Loucy (cell line): ENCODE measurements around the gene ZCCHC4.

ENCODE experiments used
- H2AFZ ChIP-seq: fragments of 200-600 bp; sonication (generic); 2 replicates; pipeline ENCODE4 v1.6.0; 2016; ENCODE audit warnings: antibody characterized with exemption, mild to moderate bottlenecking, low read length, moderate library complexity
- H3F3A ChIP-seq: fragments of 200-600 bp; 2 replicates; pipeline ENCODE4 v1.6.0; 2016; ENCODE audit warnings: antibody characterized with exemption, low read depth, mild to moderate bottlenecking
- H3K27me3 ChIP-seq: fragments of 200-600 bp; sonication (generic); 2 replicates; pipeline ENCODE4 v1.6.1; 2014; ENCODE audit warnings: low read length, mild to moderate bottlenecking; ENCODE audit not compliant: insufficient read depth, poor library complexity, severe bottlenecking
- H3K36me3 ChIP-seq: fragments of 200-600 bp; sonication (generic); 2 replicates; pipeline ENCODE4 v1.6.1; 2016; ENCODE audit warnings: low read length; ENCODE audit not compliant: insufficient read depth
- H3K4me1 ChIP-seq: fragments of 200-600 bp; sonication (generic); 2 replicates; pipeline ENCODE4 v1.5.1; 2014; ENCODE audit warnings: low read length, mild to moderate bottlenecking; ENCODE audit not compliant: insufficient read depth, poor library complexity, severe bottlenecking
- H3K4me2 ChIP-seq: fragments of 200-600 bp; sonication (generic); 2 replicates; pipeline ENCODE4 v1.6.0; 2014; ENCODE audit warnings: antibody characterized with exemption, low read length, low read depth, mild to moderate bottlenecking; ENCODE audit not compliant: poor library complexity, severe bottlenecking
- H3K4me3 ChIP-seq: fragments of 200-600 bp; sonication (generic); 2 replicates; pipeline ENCODE4 v1.5.1; 2014; ENCODE audit warnings: low read length, mild to moderate bottlenecking, mixed read lengths; ENCODE audit not compliant: poor library complexity, severe bottlenecking
- H3K79me2 ChIP-seq: fragments of 200-600 bp; sonication (generic); 2 replicates; pipeline ENCODE4 v1.6.1; 2014; ENCODE audit warnings: low read length; ENCODE audit not compliant: insufficient read depth
- H3K9ac ChIP-seq: fragments of 200-600 bp; sonication (generic); 2 replicates; pipeline ENCODE4 v1.6.0; 2014; ENCODE audit warnings: mild to moderate bottlenecking, low read depth, low read length, moderate library complexity; ENCODE audit not compliant: poor library complexity, severe bottlenecking
- H3K9me2 ChIP-seq: fragments of 200-600 bp; sonication (generic); replicated peaks from 2 replicates; pipeline ENCODE4 v1.6.1; 2016; ENCODE audit warnings: low read depth, low read length, mixed read lengths
- H3K9me3 ChIP-seq: fragments of 200-600 bp; sonication (generic); 2 replicates; pipeline ENCODE4 v1.6.1; 2014; ENCODE audit warnings: mild to moderate bottlenecking, antibody characterized with exemption, low read length, low read depth; ENCODE audit not compliant: insufficient read depth
- H4K20me1 ChIP-seq: fragments of 200-600 bp; sonication (generic); 2 replicates; pipeline ENCODE4 v1.6.0; 2014; ENCODE audit warnings: antibody characterized with exemption, low read length, mild to moderate bottlenecking; ENCODE audit not compliant: insufficient read depth, poor library complexity, severe bottlenecking
- EZH2phosphoT487 ChIP-seq: fragments of 200-600 bp; IDR thresholded peaks from 2 replicates; pipeline ENCODE4 v1.6.1; 2018; ENCODE audit warnings: antibody characterized with exemption, mild to moderate bottlenecking, moderate library complexity, borderline replicate concordance
- TF ChIP-seq, protein P1 (sequence below): fragments of 200-600 bp; sonication (generic); conservative IDR thresholded peaks from 2 replicates; pipeline ENCODE4 v1.5.1; 2014; ENCODE audit warnings: mild to moderate bottlenecking, antibody characterized with exemption, low read length

The ZCCHC4 gene

DNA sequence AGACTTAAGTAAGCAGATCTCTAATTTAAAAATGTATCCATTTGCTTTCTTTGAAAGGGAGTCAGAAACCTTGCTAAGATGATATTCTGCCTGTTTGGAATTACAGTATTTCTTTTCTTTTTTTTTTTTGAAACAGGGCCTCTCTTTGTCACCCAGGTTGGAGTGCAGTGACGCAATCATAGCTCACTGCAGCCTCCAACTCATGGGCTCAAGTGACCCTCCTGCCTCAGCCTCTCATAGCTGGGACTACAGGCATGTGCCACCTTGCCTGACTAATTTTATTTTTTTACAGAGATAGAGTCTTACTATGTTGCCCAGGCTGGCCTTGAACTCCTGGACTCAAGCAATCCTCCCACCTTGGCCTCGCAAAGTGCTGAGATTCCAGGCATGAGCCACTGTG lies 104.4 kb downstream of the ZCCHC4 start:
- H3F3A ChIP-seq, result no peaks in the 10 kb centered on the region
- H3K9ac ChIP-seq, result no peak overlapping the region
- H3K9me3 ChIP-seq, result no peaks in the 10 kb centered on the region
- H3K4me2 ChIP-seq, result no peak overlapping the region
- no peaks in the 10 kb centered on the region for H3K79me2 ChIP-seq
- TF ChIP-seq, protein P1, sequence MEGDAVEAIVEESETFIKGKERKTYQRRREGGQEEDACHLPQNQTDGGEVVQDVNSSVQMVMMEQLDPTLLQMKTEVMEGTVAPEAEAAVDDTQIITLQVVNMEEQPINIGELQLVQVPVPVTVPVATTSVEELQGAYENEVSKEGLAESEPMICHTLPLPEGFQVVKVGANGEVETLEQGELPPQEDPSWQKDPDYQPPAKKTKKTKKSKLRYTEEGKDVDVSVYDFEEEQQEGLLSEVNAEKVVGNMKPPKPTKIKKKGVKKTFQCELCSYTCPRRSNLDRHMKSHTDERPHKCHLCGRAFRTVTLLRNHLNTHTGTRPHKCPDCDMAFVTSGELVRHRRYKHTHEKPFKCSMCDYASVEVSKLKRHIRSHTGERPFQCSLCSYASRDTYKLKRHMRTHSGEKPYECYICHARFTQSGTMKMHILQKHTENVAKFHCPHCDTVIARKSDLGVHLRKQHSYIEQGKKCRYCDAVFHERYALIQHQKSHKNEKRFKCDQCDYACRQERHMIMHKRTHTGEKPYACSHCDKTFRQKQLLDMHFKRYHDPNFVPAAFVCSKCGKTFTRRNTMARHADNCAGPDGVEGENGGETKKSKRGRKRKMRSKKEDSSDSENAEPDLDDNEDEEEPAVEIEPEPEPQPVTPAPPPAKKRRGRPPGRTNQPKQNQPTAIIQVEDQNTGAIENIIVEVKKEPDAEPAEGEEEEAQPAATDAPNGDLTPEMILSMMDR, result no peak
- TF ChIP-seq EZH2phosphoT487, result no peak
- no peaks in the 10 kb centered on the region for H3K27me3 ChIP-seq
- no peaks in the 10 kb centered on the region for H3K9me2 ChIP-seq
- no peaks in the 10 kb centered on the region for H3K4me1 ChIP-seq
- no peak overlapping the region for H3K4me3 ChIP-seq
- H4K20me1 ChIP-seq, result no peaks in the 10 kb centered on the region
- H2AFZ ChIP-seq, result no peak overlapping the region
- peaks cover 42% of the 10 kb centered on the region for H3K36me3 ChIP-seq
